Endodermal cell (in vitro differentiated cells): ENCODE data around the gene RETREG1. TPM values are rescaled to one million over a fixed set of nuclear protein-coding genes. Genes with fewer than 3 reads are reported as not detected.
"Not testable (repeated sequence)": the region's sequence is repeated elsewhere in the genome, so short reads cannot be mapped to it uniquely, and the experiment has no call there.

ENCODE experiments used
- DNase-seq: peaks from one replicate; pipeline ENCODE4 v3.0.0-alpha.2; 2017
- H3K27ac ChIP-seq: 2 replicates; pipeline ENCODE4 v1.5.1; 2013; ENCODE audit warnings: mild to moderate bottlenecking, low read depth, low read length, moderate library complexity
- H3K27me3 ChIP-seq: 2 replicates; pipeline ENCODE4 v1.6.1; 2013; ENCODE audit warnings: mild to moderate bottlenecking, low read length, moderate library complexity; ENCODE audit not compliant: insufficient read depth, control insufficient read depth, poor library complexity, severe bottlenecking
- H3K36me3 ChIP-seq: 2 replicates; pipeline ENCODE4 v1.7.0; 2013; ENCODE audit warnings: mild to moderate bottlenecking, low read length, moderate library complexity; ENCODE audit not compliant: control insufficient read depth, insufficient read depth
- H3K4me1 ChIP-seq: one replicate; pipeline ENCODE4 v1.7.0; 2013; ENCODE audit warnings: low read length; ENCODE audit not compliant: control insufficient read depth, insufficient read depth
- H3K4me3 ChIP-seq: 2 replicates; pipeline ENCODE4 v1.5.1; 2013; ENCODE audit warnings: mild to moderate bottlenecking, low read length, moderate library complexity
- H3K9ac ChIP-seq: 2 replicates; pipeline ENCODE4 v1.6.1; 2013; ENCODE audit warnings: mild to moderate bottlenecking, low read length, moderate library complexity; ENCODE audit not compliant: poor library complexity, severe bottlenecking; ENCODE audit errors: extremely low read depth
- H3K9me3 ChIP-seq: 2 replicates; pipeline ENCODE4 v1.6.1; 2013; ENCODE audit warnings: mild to moderate bottlenecking, low read length, moderate library complexity; ENCODE audit not compliant: control insufficient read depth
- H3K27ac Mint-ChIP-seq: 2 replicates; pipeline ENCODE4 v1.8.0; 2020; ENCODE audit warnings: mixed read lengths
- H3K27me3 Mint-ChIP-seq: 2 replicates; pipeline ENCODE4 v1.8.0; 2021; ENCODE audit warnings: mild to moderate bottlenecking, mixed read lengths; ENCODE audit not compliant: insufficient read depth
- H3K36me3 Mint-ChIP-seq: 2 replicates; pipeline ENCODE4 v1.8.0; 2020; ENCODE audit warnings: low read depth, mixed read lengths
- H3K4me1 Mint-ChIP-seq: 2 replicates; pipeline ENCODE4 v1.8.0; 2020; ENCODE audit warnings: mixed read lengths
- H3K4me3 Mint-ChIP-seq: 2 replicates; pipeline ENCODE4 v1.8.0; 2020; ENCODE audit warnings: mild to moderate bottlenecking, moderate library complexity, mixed read lengths
- H3K9me3 Mint-ChIP-seq: 2 replicates; pipeline ENCODE4 v1.8.0; 2020; ENCODE audit warnings: mild to moderate bottlenecking, mixed read lengths
- WGBS, 2 experiments: methylation state at CpG; one replicate each; pipeline versions ENCODE4 v1.1.5 to v1.1.7; 2013; ENCODE audit warnings: missing lambda C conversion rate in 2 of 2, mixed read lengths in 1 of 2; ENCODE audit not compliant: insufficient coverage in 1 of 2, insufficient read length in 1 of 2; 5-methylcytosine and 5-hydroxymethylcytosine counted together
- total RNA-seq, 2 donors: library from RNA; stranded (reverse); fragmentation: NEBNext Ultra II Directional in 1 of 2; extraction: Animal tissue kit (Norgen Biotek cat#: 25700) in 1 of 2; gene quantifications; 2 replicates in 1 of 2; 3 replicates in 1 of 2; pipeline ENCODE4 v1.2.1, GENCODE V29; 2021
- TF ChIP-seq, protein P1 (sequence below): fragments of 200-600 bp; sonication (generic); conservative IDR thresholded peaks from 2 replicates; pipeline ENCODE4 v1.5.0; 2021; ENCODE audit warnings: antibody characterized with exemption, mild to moderate bottlenecking

RETREG1 gene
- total RNA-seq, 2 donors from 2014 or later, result 4.1 to 4.3 TPM

DNA sequence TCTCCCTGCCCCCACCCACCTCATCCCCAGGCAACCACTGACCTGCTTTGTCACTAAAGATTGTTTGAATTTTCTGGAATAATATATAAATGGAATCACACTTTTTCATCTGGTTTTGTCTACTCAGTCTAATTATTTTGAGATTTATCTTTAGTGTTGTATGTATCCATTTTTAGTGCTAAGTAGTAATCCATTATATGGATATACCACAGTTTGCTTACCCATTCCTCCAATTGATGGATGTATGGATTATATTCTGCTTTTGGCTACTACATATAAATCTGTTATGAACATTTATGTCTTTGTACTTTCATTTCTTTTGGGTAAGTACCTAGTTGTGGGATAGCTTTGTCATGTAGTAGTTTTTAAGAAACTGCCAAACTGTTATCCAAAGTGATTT lies 136.7 kb downstream of the RETREG1 start:
- Histone ChIP-seq H3K4me1 (no peaks in the 10 kb centered on the region), H3K9ac (no peak overlapping the region), H3K27ac (no peak overlapping the region), H3K4me3 (no peak overlapping the region), H3K9me3 (peaks cover 6% of the 10 kb centered on the region), H3K27me3 (peaks cover 12% of the 10 kb centered on the region), H3K36me3 (no peaks in the 10 kb centered on the region)
- Mint-ChIP-seq H3K36me3 (no peaks in the 10 kb centered on the region), H3K9me3 (peaks cover 5% of the 10 kb centered on the region), H3K27ac (no peak overlapping the region), H3K4me1 (peaks cover 2% of the 10 kb centered on the region), H3K4me3 (no peak overlapping the region), H3K27me3 (peaks cover 2% of the 10 kb centered on the region)
- DNase-seq, result no peak
- TF ChIP-seq, protein P1, sequence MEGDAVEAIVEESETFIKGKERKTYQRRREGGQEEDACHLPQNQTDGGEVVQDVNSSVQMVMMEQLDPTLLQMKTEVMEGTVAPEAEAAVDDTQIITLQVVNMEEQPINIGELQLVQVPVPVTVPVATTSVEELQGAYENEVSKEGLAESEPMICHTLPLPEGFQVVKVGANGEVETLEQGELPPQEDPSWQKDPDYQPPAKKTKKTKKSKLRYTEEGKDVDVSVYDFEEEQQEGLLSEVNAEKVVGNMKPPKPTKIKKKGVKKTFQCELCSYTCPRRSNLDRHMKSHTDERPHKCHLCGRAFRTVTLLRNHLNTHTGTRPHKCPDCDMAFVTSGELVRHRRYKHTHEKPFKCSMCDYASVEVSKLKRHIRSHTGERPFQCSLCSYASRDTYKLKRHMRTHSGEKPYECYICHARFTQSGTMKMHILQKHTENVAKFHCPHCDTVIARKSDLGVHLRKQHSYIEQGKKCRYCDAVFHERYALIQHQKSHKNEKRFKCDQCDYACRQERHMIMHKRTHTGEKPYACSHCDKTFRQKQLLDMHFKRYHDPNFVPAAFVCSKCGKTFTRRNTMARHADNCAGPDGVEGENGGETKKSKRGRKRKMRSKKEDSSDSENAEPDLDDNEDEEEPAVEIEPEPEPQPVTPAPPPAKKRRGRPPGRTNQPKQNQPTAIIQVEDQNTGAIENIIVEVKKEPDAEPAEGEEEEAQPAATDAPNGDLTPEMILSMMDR, result no peak

DNA sequence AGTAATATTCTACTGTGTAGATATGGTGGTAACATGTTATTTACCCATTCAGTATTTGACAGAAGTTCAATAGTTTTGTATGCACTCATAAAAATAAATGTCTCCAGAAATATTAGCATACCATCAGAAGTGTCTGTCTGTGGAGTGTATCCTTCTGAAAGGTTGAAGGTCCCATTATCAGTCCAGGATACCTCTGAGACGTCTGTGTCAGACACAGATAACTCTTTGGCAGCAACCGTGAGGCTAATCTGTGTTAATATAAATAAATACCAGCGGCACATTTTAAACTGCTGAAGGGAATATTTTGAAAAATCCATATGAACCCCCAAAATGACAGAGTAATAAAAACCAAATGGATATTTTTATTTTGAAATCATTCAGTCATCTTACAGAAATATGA lies 139.3 kb downstream of the RETREG1 start:
- H3K27ac Mint-ChIP-seq, result no peak overlapping the region
- 85 to 86% methylated on average over 1 to 3 of the region's 3 CpGs for WGBS, 2 experiments
- Histone ChIP-seq H3K36me3 (no peaks in the 10 kb centered on the region), H3K4me3 (no peak overlapping the region), H3K9me3 (peaks cover 6% of the 10 kb centered on the region), H3K9ac (no peak overlapping the region), H3K27me3 (peaks cover 8% of the 10 kb centered on the region), H3K27ac (no peak overlapping the region), H3K4me1 (no peaks in the 10 kb centered on the region)
- H3K4me1 Mint-ChIP-seq, result peaks cover 7% of the 10 kb centered on the region
- TF ChIP-seq, protein P1, result no peak
- H3K36me3 Mint-ChIP-seq, result no peaks in the 10 kb centered on the region
- H3K27me3 Mint-ChIP-seq, result no peaks in the 10 kb centered on the region
- DNase-seq, result no peak
- no peak overlapping the region for H3K4me3 Mint-ChIP-seq
- peaks cover 5% of the 10 kb centered on the region for H3K9me3 Mint-ChIP-seq

DNA sequence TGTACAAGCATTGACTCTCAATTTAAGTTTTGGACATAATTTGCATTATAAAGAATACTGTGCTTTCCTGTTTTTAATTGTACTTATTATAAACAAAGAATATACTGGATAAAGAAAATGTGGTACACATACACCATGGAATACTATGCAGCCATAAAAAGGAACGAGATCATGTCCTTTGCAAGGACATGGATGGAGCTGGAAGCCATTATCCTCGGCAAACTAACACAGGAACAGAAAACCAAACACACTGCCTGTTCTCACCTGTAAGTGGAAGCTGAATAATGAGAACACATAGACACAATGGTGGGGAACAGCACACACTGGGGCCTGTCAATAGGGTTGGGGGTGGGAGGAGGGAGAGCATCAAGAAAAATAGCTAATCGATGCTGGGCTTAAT lies 140.4 kb downstream of the RETREG1 start:
- not testable (repeated sequence) for H3K27ac ChIP-seq, H3K27me3 Mint-ChIP-seq, H3K36me3 ChIP-seq, H3K4me1 ChIP-seq, H3K36me3 Mint-ChIP-seq, H3K9me3 ChIP-seq, H3K9me3 Mint-ChIP-seq, H3K4me1 Mint-ChIP-seq, H3K9ac ChIP-seq, DNase-seq, H3K4me3 ChIP-seq, H3K4me3 Mint-ChIP-seq, H3K27ac Mint-ChIP-seq, H3K27me3 ChIP-seq
- 86 to 100% methylated on average over 1 to 3 of the region's 3 CpGs for WGBS, 2 experiments

- Histone ChIP-seq H3K4me3 (no peak overlapping the region), H3K27me3 (no peaks in the 10 kb centered on the region), H3K27ac (no peak overlapping the region), H3K9me3 (no peaks in the 10 kb centered on the region), H3K36me3 (no peaks in the 10 kb centered on the region), H3K4me1 (no peaks in the 10 kb centered on the region), H3K9ac (no peak overlapping the region)
- 84 to 100% methylated on average over 2 to 3 of the region's 3 CpGs for WGBS, 2 experiments
- no peak overlapping the region for H3K27ac Mint-ChIP-seq
- TF ChIP-seq, protein P1, result no peak
- no peak for DNase-seq
- H3K4me1 Mint-ChIP-seq, result peaks cover 18% of the 10 kb centered on the region
- H3K36me3 Mint-ChIP-seq, result no peaks in the 10 kb centered on the region
- no peak overlapping the region for H3K4me3 Mint-ChIP-seq
- no peaks in the 10 kb centered on the region for H3K27me3 Mint-ChIP-seq
- no peaks in the 10 kb centered on the region for H3K9me3 Mint-ChIP-seq
Observed at GRCh38 chr5:16471387-16471786, 145.4 kb downstream of the RETREG1 start.
